ENCODE data around the gene MOB2.

MOB2 gene

DNA sequence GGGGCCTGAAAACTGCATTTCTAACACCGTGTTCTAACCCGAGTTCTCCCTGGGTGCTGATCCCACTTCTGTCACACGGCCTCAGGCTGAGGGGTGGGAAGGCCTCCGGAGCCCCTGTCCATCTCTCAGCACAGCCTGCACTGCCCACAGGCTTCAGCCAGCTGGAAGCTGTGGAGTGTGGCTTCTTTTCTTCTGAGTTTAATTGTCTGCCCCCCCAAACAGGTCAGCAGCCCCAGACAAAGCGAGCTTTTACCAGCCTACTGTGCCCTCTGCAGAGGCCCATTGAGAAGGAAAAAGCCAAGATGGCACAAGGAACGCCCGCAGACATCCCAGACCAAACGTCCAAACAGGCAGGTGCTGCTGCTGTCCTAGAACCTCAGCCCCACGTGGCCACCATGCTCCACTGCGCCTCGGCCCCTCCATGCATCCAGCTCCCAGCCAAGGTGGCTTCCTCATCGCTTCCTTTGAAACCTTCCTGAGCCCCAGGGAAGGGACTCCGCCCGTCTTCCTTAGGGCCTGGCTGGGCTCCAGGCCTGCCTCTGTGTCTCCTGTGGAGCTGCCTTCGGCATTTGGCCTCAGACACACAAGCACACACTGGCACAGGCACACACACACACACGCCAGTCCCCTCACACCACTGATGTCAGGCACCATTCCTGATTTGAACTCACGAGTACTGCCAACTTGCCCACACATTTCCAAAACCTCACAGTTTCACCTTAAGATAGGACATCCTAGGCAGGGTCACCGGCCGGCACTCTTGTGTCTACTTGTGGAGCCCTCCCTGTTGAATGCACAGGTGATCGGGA lies 1.7 kb downstream of the MOB2 start:
- no peak for DNase-seq

DNA sequence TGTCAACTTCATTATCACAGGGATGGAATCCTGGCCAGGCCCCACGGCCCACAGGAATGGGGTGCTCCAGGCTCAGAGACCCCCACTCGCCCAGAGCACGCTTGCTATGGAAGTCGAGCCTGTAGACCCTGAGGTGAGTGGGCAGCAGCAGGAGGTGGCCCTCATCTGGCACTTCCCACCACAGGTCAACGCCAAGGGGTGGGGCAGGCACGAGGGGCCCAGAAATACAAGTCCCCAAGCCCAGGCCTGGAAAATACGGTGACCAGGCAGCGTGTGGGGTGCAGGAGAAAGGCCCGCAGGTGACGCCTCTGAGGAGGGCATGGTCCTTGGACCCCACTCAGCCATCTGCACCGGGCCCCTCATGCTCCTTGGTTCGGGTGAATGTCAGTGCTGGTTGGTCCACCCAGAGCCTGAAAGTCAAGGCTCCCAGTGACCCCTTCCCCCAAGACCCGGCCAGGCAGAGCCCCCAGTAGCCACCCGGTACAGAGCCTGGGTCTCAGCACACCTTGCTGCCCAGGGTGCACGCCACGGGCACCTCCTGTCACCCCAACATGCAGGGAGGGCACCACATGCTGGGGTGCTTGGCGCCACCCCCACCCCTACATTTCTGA lies 2.4 kb downstream of the MOB2 start:
- DNase-seq, result no peak

GRCh38 chr11:1483445-1483961 lies 3.1 kb downstream of the MOB2 start:
- DNase-seq, result no peak

DNA sequence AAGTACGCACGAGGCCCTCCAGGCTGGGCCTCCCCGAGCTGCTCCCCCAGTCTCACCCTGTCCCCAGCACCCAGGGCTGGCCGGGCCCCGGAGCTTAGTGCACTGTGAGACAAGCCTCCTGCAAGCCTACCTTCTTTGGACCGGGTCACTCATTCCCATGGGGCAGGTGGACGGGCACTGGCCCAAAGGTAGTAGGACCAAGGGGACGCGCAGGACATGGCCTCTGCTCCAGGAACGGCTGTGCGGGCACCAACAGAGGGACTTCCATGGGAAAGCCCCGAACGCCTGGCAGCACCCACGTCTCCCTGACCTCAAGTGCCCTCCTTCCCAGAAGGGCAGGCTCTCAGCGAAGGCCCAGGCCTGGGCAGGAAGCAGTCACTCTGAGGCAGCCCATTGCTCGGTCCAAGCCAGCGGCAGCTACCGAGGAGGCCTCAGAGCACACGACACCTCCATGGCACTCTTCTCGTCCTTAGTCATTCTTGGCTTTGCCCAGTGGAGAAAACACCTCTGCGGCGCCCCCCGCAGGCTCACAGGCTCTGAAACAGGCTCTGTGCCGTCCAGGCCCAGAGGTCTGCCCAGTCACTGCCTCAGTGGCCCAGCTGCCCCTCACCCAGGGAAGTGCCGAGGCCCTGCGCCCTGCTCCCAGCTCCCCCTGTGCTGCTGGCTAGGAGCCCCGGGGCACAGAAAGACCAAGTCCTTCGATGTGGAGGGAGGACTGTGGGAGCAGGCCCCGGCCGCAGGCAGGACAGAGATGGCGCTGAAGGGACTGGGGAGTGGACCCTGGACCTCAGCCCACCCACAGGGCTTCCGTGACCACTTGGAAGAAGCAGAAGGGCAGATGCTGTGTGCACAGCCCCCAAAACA lies 3.8 kb downstream of the MOB2 start:
- DNase-seq, result no peak

- no peak for DNase-seq
These were observed 4.6 kb downstream of the MOB2 start for GRCh38 chr11:1481861-1482441.

DNA sequence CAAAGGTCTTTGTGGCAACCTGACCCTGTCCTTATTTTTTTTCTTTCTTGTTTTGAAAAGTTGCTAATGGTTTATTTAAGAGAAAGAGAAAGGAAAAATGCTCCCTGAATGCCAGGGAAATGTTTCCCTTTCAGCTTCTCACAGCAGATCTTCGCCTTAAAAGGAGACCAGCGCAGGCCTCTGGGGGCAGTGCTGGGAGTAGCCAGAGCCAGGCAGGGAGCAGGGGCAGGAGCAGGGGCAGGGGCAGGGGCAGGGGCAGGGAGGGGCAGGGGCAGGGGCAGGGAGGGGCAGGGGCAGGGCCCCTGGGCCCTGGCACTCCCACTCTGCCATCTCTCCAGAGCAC lies 5.1 kb downstream of the MOB2 start:
- no peak for DNase-seq

DNA sequence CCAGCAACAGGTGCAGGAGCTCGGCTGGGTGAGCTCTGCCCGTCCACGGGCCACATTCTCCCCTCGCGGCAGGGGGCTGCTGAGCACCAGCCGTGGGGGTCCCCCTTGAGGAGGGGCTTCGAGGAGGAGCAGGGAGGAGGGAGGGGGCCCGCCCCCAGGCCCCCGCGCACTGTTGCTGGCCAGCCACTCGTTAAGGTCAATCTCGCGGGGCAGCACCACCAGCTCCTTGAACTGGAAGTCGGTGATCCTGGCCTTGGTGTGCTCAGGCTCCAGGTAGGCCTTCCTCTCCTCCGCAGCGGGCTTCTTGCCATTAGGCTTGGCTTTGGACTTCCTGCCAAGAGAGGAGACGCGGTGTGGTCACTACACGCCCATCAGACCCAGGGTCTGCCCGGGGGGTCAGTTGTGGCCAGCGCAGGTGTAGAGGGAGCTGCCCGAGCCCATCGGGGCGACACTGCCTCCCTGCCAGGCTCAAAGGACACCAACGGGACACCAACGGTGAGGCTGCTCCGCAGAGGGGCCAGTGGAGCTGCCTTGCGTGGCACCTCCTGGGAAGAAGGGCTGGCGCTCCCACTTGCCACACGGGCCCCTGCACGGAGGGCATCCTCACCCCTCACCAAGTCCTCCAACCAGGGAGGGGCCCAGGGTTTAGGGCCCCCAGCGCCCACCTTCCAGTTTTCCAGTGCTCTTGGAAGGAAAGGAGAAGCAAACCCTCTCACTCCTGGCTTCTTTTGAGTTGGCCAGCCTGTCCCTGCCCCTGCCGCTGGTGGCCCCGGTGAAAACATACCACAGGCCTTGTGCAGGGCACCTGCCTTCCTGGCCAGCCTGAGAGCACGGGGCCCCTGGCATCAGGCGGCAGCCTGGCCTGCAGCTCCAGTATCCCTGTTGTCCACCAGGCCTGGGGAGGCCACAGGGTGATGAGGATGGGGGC lies 5.8 kb downstream of the MOB2 start:
- DNase-seq, result no peak

DNA sequence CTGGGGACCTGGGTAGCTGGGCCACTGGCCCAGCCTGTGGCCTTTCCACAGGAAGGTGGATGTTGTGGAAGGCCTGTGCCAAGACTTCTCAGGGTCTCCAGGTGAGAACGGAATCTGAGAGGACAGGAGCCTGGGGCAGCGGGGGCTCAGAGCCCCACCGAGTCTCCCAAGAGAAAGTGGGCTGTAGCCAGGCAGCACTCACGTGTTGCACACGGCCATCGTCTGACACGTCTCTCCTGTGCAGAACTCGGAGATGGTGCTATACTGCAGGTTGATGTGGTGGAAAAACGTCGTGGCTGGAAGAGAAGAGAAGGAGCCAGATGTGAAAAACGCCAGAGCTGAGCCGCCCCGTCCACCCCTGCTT lies 6.4 kb downstream of the MOB2 start:
- no peak for DNase-seq

- DNase-seq, result no peak
These were observed 6.9 kb downstream of the MOB2 start for GRCh38 chr11:1479678-1480118.

DNA sequence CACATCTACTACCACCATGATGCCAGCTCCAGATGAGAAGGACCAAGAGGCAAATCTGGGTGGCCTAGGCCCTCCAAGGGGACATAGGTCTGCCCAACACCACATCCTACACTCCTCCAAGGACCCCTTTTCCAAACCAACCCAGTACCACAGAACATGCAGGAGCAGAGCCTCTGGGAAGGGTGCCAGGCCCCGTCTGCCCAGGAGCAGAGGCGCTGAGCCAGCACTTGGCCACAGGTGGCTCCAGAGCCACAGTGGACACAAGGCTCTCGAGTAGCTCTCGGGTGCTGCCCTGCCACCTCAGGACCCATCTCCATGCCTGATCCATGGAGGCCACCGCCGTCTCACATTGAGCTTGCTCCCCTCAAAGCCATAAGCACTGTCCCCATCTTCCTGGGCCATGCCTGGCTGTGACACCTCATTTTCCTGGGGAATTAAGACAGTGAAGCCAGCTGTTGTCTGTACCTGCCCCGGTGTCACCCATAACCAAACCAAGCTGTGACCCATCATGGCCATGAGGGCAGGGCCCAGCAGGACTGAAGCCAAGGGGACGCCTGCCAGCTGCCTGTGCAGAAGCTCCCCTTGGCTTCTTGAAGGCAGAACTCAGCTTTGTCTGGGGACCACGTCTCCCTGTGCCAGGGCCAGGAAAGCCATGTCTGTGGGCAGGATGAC lies 7.4 kb downstream of the MOB2 start:
- DNase-seq, result no peak

- DNase-seq, result no peak
These were observed 8.0 kb downstream of the MOB2 start for GRCh38 chr11:1478544-1478943.

DNA sequence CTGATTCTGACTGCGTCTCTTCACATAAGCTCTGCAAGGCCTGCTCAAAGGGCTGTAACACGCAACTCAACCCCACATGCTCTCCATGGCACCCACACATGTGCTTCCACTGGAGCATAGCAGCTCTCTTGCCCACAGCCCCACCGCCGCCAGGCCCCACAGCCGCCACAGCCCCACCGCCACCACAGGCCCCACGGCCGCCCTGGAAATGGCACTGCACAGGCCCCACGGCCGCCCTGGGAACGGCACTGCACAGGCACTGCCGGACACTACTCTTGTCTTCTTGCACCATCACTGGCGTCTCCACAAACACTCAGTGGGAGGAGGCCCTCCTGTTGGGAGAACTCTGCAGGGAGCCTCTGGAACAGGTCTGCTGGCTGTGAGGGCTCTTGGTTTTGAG lies 8.6 kb downstream of the MOB2 start:
- DNase-seq, result no peak

DNA sequence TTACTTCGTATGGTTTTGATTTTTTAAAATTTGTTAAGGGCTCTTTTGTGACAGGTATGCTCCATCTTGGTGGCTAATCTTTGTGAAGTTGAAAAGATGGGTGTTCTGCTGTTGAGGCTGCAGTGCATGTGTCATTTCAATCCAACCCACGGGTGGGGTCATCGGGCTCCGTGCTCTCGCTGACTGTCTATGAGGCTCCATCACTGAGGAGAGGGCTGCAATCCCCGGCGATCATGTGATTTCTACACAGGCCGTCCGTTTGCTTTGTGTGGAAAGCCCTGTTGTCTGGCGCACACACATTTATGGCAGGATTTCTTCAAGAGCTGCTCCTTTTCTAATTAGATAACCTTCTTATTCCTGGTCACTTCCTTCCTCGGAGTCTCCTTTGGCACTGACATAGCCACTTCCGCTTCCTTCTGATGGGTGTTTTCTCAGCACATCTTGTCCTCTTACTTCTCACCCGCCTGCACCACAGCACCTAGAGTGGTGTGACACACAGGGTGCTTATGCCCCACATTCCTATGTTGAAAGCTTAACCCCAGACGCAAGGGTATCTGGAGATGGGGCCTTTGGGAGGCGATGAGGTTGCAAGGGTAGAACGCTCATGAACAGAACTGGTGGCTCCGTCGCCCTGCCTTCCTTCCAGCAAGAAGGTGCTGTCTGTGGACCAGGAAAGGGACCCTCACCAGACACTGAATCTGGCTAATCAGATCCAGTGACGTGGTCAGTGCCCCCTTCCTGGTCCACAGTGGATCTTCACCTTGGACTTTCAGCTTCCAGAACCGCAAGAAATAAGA lies 9.4 kb downstream of the MOB2 start:
- no peak for DNase-seq

DNA sequence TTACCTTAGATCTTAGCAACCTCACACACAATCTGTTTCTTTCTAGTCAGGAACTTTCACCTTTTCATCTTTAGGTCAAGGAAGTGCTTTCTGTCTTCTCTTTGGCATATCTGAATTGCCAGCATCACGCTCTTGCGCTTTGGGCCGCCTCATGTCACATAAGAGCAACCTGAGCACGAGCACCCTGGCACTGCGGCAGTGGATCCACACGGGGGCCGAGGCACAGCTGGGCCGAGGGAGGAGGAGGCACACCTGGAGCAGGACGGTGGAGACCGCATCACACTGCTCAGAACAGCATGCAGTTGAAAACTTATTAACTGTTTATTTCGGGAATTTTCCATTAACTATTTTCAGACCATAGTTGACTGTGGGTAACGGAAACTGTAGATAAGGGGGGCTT lies 10.7 kb downstream of the MOB2 start:
- no peak for DNase-seq

DNA sequence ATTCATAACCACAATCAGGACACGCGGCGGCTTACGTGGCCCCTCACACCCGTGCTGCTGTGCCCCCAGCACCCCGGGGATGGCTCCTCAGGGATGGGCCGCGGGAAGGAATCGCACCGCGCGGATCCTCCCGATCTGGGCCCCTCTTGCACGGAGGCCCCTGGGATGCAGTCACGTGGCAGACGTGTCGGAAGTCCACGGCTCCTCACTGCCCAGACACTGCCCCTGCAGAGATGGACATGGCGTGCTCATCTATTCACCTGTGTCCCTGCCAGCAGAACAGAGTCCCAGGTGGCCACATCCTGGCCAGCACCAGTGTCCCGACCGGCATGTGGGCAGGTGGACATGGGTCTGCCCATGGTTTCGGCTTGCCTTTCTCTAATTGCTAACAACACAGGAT lies 12.8 kb downstream of the MOB2 start:
- no peak for DNase-seq

DNA sequence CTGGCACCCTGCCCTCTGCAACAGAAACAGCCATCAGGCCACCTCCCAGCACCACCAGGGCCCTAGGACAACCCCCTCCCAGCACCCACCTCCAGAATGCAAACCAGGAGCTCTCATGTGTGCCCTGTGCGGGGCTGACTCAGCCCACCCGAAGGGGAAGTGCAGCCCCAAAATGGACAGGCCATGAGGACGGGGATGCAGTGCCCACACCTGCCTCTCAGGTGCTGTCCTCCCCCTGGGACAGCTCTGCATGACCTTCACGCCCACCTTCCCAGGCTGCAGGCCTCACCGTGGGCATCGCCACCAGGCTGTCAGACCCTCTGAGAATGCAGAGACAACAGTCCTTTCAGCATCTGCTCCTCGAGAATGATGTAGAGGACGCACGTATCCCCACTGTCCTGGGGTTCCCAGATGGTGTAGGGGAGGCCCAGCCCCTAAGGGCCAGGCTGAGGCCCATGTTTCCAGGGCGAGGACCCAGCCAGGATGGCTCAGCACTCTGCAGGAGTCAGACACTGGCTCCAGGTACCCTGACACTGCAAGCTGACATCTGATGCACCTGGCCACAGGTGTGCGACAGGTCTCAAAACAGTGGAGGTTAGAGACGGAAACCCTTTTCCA lies 13.5 kb downstream of the MOB2 start:
- no peak for DNase-seq

DNA sequence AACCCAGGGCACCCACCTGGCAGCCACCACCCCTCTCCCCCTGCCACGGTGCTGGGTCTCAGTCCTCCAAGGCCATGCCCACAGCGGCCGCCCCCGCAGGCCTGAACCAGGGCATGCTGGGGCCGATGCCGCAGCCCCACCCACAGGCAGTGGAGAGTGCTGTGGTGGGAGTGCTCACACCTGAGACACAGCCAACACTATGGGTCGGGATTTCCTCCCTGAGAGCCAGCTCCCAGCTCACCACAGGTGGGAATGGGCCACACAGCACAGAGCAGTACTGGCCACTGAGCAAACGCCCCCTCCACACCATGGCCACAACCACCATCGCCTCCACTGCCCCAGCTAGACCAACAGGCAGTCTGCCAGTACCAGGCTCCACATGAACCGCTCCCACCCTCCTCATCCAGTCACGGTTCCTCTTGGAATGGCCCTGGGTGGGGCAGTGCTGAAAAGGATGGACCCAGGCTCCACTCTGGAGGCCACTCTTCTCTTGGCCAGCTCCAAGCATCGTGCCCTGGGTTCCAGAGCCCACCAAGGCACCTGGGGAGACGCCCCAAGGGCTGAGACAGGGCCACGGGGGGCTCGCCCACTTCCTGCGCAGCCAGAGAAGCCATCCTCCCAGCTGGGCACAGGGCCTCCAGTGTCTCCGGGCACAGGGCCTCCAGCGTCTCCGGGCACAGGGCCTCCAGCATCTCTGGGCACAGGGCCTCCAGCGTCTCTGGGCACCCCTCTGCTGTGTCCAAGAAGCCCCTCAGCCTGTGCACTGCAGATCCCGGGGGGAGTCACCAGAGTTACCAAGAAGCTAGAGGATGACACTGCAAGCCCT lies 14.2 kb downstream of the MOB2 start:
- DNase-seq, result no peak

- DNase-seq, result no peak
These were observed 14.8 kb downstream of the MOB2 start for GRCh38 chr11:1471736-1472135.

Data from NCI-H2081 (cell line).